Neural cell (in vitro differentiated cells): ENCODE results near the gene GPR84. TPM values are rescaled to one million over a fixed set of nuclear protein-coding genes. Genes with fewer than 3 reads are reported as not detected.
A peak's percentile ranks its signal among the peaks of the same experiment; 100 is the strongest.

Source experiments
- H2AFZ ChIP-seq: fragments of 200-600, 300-800 bp; sonication (generic), shearing (Covaris generic); 2 replicates; pipeline ENCODE4 v1.6.0; 2014; ENCODE audit warnings: low read depth, mild to moderate bottlenecking, antibody characterized with exemption, low read length, moderate library complexity
- H3F3A ChIP-seq: fragments of 200-600 bp; shearing (Covaris generic); 2 replicates; pipeline ENCODE4 v1.6.1; 2016; ENCODE audit warnings: mild to moderate bottlenecking, moderate library complexity, mixed read lengths, antibody characterized with exemption, low read length; ENCODE audit not compliant: insufficient read depth, poor library complexity, severe bottlenecking
- H3K27ac ChIP-seq: fragments of 200-600, 300-800 bp; sonication (generic), shearing (Covaris generic); 2 replicates; pipeline ENCODE4 v1.5.1; 2014; ENCODE audit warnings: mild to moderate bottlenecking, low read length, moderate library complexity
- H3K27me3 ChIP-seq: fragments of 300-800, 200-600 bp; sonication (generic), shearing (Covaris generic); 2 replicates; pipeline ENCODE4 v1.6.0; 2014; ENCODE audit warnings: mild to moderate bottlenecking, low read depth, low read length, moderate library complexity; ENCODE audit not compliant: insufficient read depth
- H3K36me3 ChIP-seq: fragments of 300-800, 200-600 bp; sonication (generic), shearing (Covaris generic); 2 replicates; pipeline ENCODE4 v1.5.1; 2014; ENCODE audit warnings: mild to moderate bottlenecking, antibody characterized with exemption, low read length, moderate library complexity; ENCODE audit not compliant: insufficient read depth
- H3K4me2 ChIP-seq: fragments of 300-800, 200-600 bp; sonication (generic), shearing (Covaris generic); 2 replicates; pipeline ENCODE4 v1.6.0; 2014; ENCODE audit warnings: mild to moderate bottlenecking, low read length
- H3K4me3 ChIP-seq: fragments of 300-800, 200-600 bp; sonication (generic), shearing (Covaris generic); 2 replicates; pipeline ENCODE4 v1.5.1; 2014; ENCODE audit warnings: mild to moderate bottlenecking, low read length, moderate library complexity
- H3K79me2 ChIP-seq: fragments of 200-600 bp; shearing (Covaris generic); replicated peaks from 2 replicates; pipeline ENCODE4 v1.6.0; 2014; ENCODE audit warnings: mild to moderate bottlenecking, low read length, moderate library complexity; ENCODE audit not compliant: insufficient read depth
- H3K9ac ChIP-seq: fragments of 300-800, 200-600 bp; sonication (generic), shearing (Covaris generic); 2 replicates; pipeline ENCODE4 v1.6.1; 2016; ENCODE audit warnings: mild to moderate bottlenecking, low read length, mixed read lengths
- H3K9me2 ChIP-seq: fragments of 200-600 bp; shearing (Covaris generic); 2 replicates; pipeline ENCODE4 v1.6.1; 2016; ENCODE audit warnings: mild to moderate bottlenecking, low read length, mixed read lengths; ENCODE audit not compliant: insufficient read depth
- H3K9me3 ChIP-seq: fragments of 200-600, 300-800 bp; sonication (generic), shearing (Covaris generic); 2 replicates; pipeline ENCODE4 v1.6.1; 2016; ENCODE audit warnings: mild to moderate bottlenecking, mixed run types, low read length, moderate library complexity, mixed read lengths
- H4K20me1 ChIP-seq: fragments of 200-600 bp; shearing (Covaris generic); 2 replicates; pipeline ENCODE4 v1.6.1; 2016; ENCODE audit warnings: mild to moderate bottlenecking, mixed run types; ENCODE audit not compliant: insufficient read depth
- EP300 ChIP-seq: fragments of 450-650 bp; conservative IDR thresholded peaks from 2 replicates; pipeline ENCODE4 v1.6.1; 2014; ENCODE audit warnings: antibody characterized with exemption, mild to moderate bottlenecking, moderate library complexity; ENCODE audit not compliant: poor library complexity, severe bottlenecking
- EZH2 ChIP-seq: fragments of 200-600, 300-800 bp; shearing (Covaris generic), sonication (generic); IDR thresholded peaks from 2 replicates; pipeline ENCODE4 v1.6.1; 2014; ENCODE audit warnings: antibody characterized with exemption, low read length, borderline replicate concordance, mild to moderate bottlenecking; ENCODE audit not compliant: insufficient read depth, poor library complexity, severe bottlenecking
- MXI1 ChIP-seq: fragments of 450-650 bp; conservative IDR thresholded peaks from 2 replicates; pipeline ENCODE4 v1.6.1; 2014; ENCODE audit warnings: antibody characterized with exemption, mild to moderate bottlenecking; ENCODE audit not compliant: poor library complexity, severe bottlenecking
- POLR2AphosphoS5 ChIP-seq: IDR thresholded peaks from 2 replicates; pipeline ENCODE4 v1.6.1; 2012
- RAD21 ChIP-seq: fragments of 450-650 bp; conservative IDR thresholded peaks from 2 replicates; pipeline ENCODE4 v1.6.1; 2014; ENCODE audit warnings: antibody characterized with exemption, mild to moderate bottlenecking, moderate library complexity
- SMC3 ChIP-seq: fragments of 450-650 bp; conservative IDR thresholded peaks from 2 replicates; pipeline ENCODE4 v1.6.1; 2014; ENCODE audit warnings: antibody characterized with exemption, mild to moderate bottlenecking, moderate library complexity; ENCODE audit not compliant: poor library complexity
- TAF1 ChIP-seq: IDR thresholded peaks from 2 replicates; pipeline ENCODE4 v1.6.1; 2012; ENCODE audit warnings: low read depth
- polyA plus RNA-seq: library from polyadenylated mRNA; depleted of rRNA; stranded (reverse); fragments of >200 nt; gene quantifications from 2 replicates; pipeline ENCODE4 v1.2.3, GENCODE V29; 2014
- TF ChIP-seq, protein P1 (sequence below): IDR thresholded peaks from 2 replicates; pipeline ENCODE4 v1.6.1; 2012; ENCODE audit warnings: borderline replicate concordance
- TF ChIP-seq, protein P2 (sequence below): fragments of 450-650 bp; IDR thresholded peaks from 2 replicates; pipeline ENCODE4 v1.5.1; 2014; ENCODE audit warnings: antibody characterized with exemption, mild to moderate bottlenecking, moderate library complexity; ENCODE audit not compliant: poor library complexity, severe bottlenecking

GPR84 gene
- polyA plus RNA-seq, 1 donor from 2014 or later = not detected

GRCh38 chr12:54349679-54350078 is 14.6 kb downstream of the GPR84 start:
- Histone ChIP-seq H4K20me1 (no peaks in the 10 kb centered on the region), H2AFZ (no peak overlapping the region), H3K4me2 (no peak overlapping the region), H3K9me2 (no peaks in the 10 kb centered on the region), H3K4me3 (no peak overlapping the region), H3K9me3 (no peaks in the 10 kb centered on the region), H3K27me3 (no peaks in the 10 kb centered on the region), H3K36me3 (no peaks in the 10 kb centered on the region), H3K9ac (peak overlapping the region; percentile 25), H3K79me2 (no peaks in the 10 kb centered on the region), H3F3A (peaks cover 3% of the 10 kb centered on the region), H3K27ac (peak overlapping the region; percentile 99)
- TF ChIP-seq, protein P1, sequence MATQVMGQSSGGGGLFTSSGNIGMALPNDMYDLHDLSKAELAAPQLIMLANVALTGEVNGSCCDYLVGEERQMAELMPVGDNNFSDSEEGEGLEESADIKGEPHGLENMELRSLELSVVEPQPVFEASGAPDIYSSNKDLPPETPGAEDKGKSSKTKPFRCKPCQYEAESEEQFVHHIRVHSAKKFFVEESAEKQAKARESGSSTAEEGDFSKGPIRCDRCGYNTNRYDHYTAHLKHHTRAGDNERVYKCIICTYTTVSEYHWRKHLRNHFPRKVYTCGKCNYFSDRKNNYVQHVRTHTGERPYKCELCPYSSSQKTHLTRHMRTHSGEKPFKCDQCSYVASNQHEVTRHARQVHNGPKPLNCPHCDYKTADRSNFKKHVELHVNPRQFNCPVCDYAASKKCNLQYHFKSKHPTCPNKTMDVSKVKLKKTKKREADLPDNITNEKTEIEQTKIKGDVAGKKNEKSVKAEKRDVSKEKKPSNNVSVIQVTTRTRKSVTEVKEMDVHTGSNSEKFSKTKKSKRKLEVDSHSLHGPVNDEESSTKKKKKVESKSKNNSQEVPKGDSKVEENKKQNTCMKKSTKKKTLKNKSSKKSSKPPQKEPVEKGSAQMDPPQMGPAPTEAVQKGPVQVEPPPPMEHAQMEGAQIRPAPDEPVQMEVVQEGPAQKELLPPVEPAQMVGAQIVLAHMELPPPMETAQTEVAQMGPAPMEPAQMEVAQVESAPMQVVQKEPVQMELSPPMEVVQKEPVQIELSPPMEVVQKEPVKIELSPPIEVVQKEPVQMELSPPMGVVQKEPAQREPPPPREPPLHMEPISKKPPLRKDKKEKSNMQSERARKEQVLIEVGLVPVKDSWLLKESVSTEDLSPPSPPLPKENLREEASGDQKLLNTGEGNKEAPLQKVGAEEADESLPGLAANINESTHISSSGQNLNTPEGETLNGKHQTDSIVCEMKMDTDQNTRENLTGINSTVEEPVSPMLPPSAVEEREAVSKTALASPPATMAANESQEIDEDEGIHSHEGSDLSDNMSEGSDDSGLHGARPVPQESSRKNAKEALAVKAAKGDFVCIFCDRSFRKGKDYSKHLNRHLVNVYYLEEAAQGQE = no peak

DNA sequence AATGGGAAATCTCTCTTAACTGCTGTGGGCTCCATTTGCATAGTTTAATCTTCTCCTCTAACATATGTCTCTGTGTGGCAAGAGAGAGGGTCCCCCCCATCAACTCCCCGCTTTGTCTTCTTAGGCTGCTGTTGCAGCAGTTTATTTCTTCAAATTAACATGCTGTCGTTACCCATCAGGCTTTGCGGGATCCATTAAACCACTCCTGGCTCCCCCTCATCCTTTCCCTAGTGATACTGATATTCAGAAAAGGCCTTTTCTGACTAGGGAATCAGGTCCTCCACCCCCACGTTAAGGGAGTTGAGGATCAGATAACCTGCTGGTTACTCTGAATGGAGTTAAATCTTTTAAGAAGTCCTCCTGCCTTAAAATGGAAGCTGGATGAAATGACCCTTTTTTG is 15.2 kb downstream of the GPR84 start:
- H3K9me3 ChIP-seq = no peaks in the 10 kb centered on the region
- H3K4me3 ChIP-seq = no peak overlapping the region
- peaks cover 3% of the 10 kb centered on the region for H3F3A ChIP-seq
- no peak overlapping the region for H2AFZ ChIP-seq
- no peaks in the 10 kb centered on the region for H4K20me1 ChIP-seq
- peak overlapping the region; percentile 99 for H3K27ac ChIP-seq
- TF ChIP-seq TAF1 (no peak), RAD21 (no peak)
- TF ChIP-seq, protein P2, sequence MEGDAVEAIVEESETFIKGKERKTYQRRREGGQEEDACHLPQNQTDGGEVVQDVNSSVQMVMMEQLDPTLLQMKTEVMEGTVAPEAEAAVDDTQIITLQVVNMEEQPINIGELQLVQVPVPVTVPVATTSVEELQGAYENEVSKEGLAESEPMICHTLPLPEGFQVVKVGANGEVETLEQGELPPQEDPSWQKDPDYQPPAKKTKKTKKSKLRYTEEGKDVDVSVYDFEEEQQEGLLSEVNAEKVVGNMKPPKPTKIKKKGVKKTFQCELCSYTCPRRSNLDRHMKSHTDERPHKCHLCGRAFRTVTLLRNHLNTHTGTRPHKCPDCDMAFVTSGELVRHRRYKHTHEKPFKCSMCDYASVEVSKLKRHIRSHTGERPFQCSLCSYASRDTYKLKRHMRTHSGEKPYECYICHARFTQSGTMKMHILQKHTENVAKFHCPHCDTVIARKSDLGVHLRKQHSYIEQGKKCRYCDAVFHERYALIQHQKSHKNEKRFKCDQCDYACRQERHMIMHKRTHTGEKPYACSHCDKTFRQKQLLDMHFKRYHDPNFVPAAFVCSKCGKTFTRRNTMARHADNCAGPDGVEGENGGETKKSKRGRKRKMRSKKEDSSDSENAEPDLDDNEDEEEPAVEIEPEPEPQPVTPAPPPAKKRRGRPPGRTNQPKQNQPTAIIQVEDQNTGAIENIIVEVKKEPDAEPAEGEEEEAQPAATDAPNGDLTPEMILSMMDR = no peak
- H3K79me2 ChIP-seq = no peaks in the 10 kb centered on the region
- H3K27me3 ChIP-seq = no peaks in the 10 kb centered on the region
- H3K9me2 ChIP-seq = no peaks in the 10 kb centered on the region
- peak overlapping the region; percentile 25 for H3K9ac ChIP-seq
- H3K36me3 ChIP-seq = no peaks in the 10 kb centered on the region
- H3K4me2 ChIP-seq = no peak overlapping the region

DNA sequence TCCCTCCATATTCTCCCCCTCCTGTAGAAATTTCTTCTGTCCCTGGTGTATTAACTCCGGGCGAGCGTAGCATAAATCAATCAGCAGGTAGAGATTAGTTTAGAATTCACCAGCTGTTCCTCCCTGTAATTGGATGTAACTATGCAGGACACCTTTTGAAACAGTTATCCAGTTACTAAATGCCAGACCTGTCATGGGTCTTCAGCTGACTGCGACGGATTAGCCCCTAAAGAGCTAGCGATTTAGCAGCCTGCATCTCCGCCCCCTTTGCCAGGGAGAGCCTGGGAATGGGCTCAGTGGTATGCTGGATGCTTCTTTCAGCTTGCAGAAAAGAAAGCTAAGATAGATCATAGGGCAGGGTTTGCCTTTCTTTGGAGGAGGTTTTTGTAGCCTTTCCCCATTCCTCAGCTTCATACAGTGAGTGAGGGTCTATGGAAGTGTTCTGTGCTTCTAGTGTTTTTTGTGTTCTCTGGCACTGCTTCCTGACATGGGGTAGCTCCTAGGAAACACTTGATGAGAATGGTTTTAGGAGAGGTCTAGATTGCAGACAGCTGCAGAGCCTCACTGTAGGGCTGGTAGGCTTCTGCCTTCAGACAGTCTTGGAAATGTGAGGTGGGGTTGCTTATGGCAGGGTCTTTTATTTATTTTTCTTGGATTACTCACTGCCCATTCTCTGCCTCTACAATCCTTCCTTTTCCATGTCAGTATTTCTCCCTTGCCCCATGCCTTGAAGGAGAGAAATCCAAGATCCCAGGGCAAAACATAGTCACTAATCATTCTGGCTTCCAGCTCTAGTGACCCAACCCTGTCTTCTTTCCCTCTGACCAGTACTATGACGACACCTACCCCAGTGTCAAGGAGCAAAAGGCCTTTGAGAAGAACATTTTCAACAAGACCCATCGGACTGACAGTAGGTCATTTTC is 22.6 kb downstream of the GPR84 start:
- Histone ChIP-seq H3K4me2 (peak overlapping the region; percentile 57), H3K4me3 (peak overlapping the region; percentile 54), H3K9ac (peak overlapping the region; percentile 52), H3K27ac (peak overlapping the region; percentile 81), H4K20me1 (no peaks in the 10 kb centered on the region), H2AFZ (no peak overlapping the region), H3K36me3 (peaks cover 9% of the 10 kb centered on the region), H3F3A (no peaks in the 10 kb centered on the region), H3K79me2 (no peaks in the 10 kb centered on the region), H3K9me2 (no peaks in the 10 kb centered on the region), H3K9me3 (no peaks in the 10 kb centered on the region), H3K27me3 (no peaks in the 10 kb centered on the region)
- TF ChIP-seq MXI1 (no peak), POLR2AphosphoS5 (no peak), EP300 (no peak), EZH2 (no peak), RAD21 (no peak), SMC3 (no peak)
- TF ChIP-seq, protein P1 = no peak
- TF ChIP-seq, protein P2 = no peak
